Endothelial cell of umbilical vein (primary cell): ENCODE data around the gene HOXA3. TPM values are rescaled to one million over a fixed set of nuclear protein-coding genes. Genes with fewer than 3 reads are reported as not detected.

Source experiments
- BruUV-seq: library from RNA; stranded (reverse); fragments of 400-500 nt; replicated peaks from 2 replicates; lab custom pipeline; 2021; lab: Mats Ljungman, UMichigan
- CTCF ChIA-PET: fragments of 300-600, 350-600 bp; sonication (Branson Sonifier 250); formaldehyde crosslinking; loops from one replicate; lab custom pipeline; 2021; ENCODE audit warnings: antibody characterized with exemption, inconsistent platforms; lab: Charles Lee
- POLR2A ChIA-PET: fragments of 300-600, 350-600 bp; sonication (Branson Sonifier 250); formaldehyde crosslinking; loops from one replicate; lab custom pipeline; 2021; ENCODE audit warnings: antibody characterized with exemption, inconsistent platforms; lab: Charles Lee
- DNase-seq: peaks from one replicate; pipeline ENCODE4 v3.0.0-alpha.2; 2011; ENCODE audit warnings: low read depth, low spot score
- FAIRE-seq: peaks from 2 replicates; lab custom pipeline; 2011; peaks lifted over from hg19 to GRCh38; lab: Jason Lieb, UNC
- H2AFZ ChIP-seq: 2 replicates; pipeline ENCODE4 v1.6.0; 2012; ENCODE audit warnings: low read depth, low read length, control low read depth, inconsistent platforms
- H3K27ac ChIP-seq: 2 replicates; pipeline ENCODE4 v1.5.1; 2011; ENCODE audit warnings: low read depth, mild to moderate bottlenecking, control low read depth, low read length, moderate library complexity; ENCODE audit not compliant: insufficient read depth
- H3K27me3 ChIP-seq, 2 experiments: 2 replicates each; pipeline versions ENCODE4 v1.6.0 to v1.6.1; 2011; ENCODE audit warnings: low read length in 2 of 2, mixed read lengths in 1 of 2; ENCODE audit not compliant: control insufficient read depth in 2 of 2, insufficient read depth in 2 of 2
- H3K36me3 ChIP-seq, 2 experiments: 2 replicates in 1 of 2; 3 replicates in 1 of 2; pipeline ENCODE4 v1.5.1; 2011; ENCODE audit warnings: low read length in 2 of 2, mild to moderate bottlenecking in 1 of 2, moderate library complexity in 1 of 2; ENCODE audit not compliant: control insufficient read depth in 2 of 2, insufficient read depth in 2 of 2; ENCODE audit errors: extremely low read depth in 1 of 2
- H3K4me1 ChIP-seq: 3 replicates; pipeline ENCODE4 v1.5.1; 2011; ENCODE audit warnings: mild to moderate bottlenecking, low read length; ENCODE audit not compliant: control insufficient read depth, insufficient read depth; ENCODE audit errors: extremely low read depth
- H3K4me2 ChIP-seq: 2 replicates; pipeline ENCODE4 v1.6.1; 2011; ENCODE audit warnings: low read length, control low read depth, mixed read lengths; ENCODE audit not compliant: insufficient read depth
- H3K4me3 ChIP-seq, 3 experiments: fragments of 200-600 bp in 1 of 3; sonication (generic), shearing (Covaris generic) in 1 of 3; replicated peaks in 1 of 3; 2 replicates each; pipeline ENCODE4 v1.5.1; 2011 to 2016; ENCODE audit warnings: control low read depth in 3 of 3, low read length in 3 of 3, mild to moderate bottlenecking in 2 of 3, inconsistent platforms in 1 of 3, low read depth in 1 of 3, moderate library complexity in 1 of 3; ENCODE audit not compliant: insufficient read depth in 1 of 3
- H3K79me2 ChIP-seq: 2 replicates; pipeline ENCODE4 v1.6.0; 2012; ENCODE audit warnings: low read length, inconsistent platforms; ENCODE audit not compliant: control insufficient read depth, insufficient read depth
- H3K9ac ChIP-seq: replicated peaks from 2 replicates; pipeline ENCODE3; 2011; ENCODE audit warnings: low read length, control low read depth; ENCODE audit not compliant: insufficient read depth; ENCODE audit errors: extremely low read depth
- H3K9me1 ChIP-seq: replicated peaks from 3 replicates; pipeline ENCODE4 v1.6.0; 2011; ENCODE audit warnings: mild to moderate bottlenecking, low read length; ENCODE audit not compliant: control insufficient read depth, insufficient read depth; ENCODE audit errors: extremely low read depth
- H3K9me3 ChIP-seq: replicated peaks from 2 replicates; pipeline ENCODE4 v1.5.1; 2012; ENCODE audit warnings: low read length, inconsistent platforms; ENCODE audit not compliant: control insufficient read depth, insufficient read depth
- H4K20me1 ChIP-seq: replicated peaks from 2 replicates; pipeline ENCODE3; 2011; ENCODE audit warnings: mild to moderate bottlenecking, low read length; ENCODE audit not compliant: control insufficient read depth, insufficient read depth; ENCODE audit errors: extremely low read depth
- CTCF ChIP-seq, 2 donors: IDR thresholded peaks; 1 replicate in 1 of 2; 2 replicates in 1 of 2; pipeline ENCODE4 v1.5.1; 2011; ENCODE audit warnings: low read length in 2 of 2, mild to moderate bottlenecking in 2 of 2, moderate library complexity in 2 of 2, control low read depth in 1 of 2, inconsistent platforms in 1 of 2, low read depth in 1 of 2; ENCODE audit not compliant: insufficient read depth in 1 of 2; ENCODE audit errors: extremely low read depth in 1 of 2
- EZH2 ChIP-seq: IDR thresholded peaks from 2 replicates; pipeline ENCODE4 v1.6.1; 2012; ENCODE audit warnings: borderline replicate concordance, low read depth, mild to moderate bottlenecking, moderate library complexity, low read length, inconsistent platforms; ENCODE audit not compliant: severe bottlenecking
- FOS ChIP-seq: IDR thresholded peaks from 2 replicates; pipeline ENCODE4 v1.6.1; 2011; ENCODE audit warnings: mild to moderate bottlenecking, low read length, moderate library complexity, borderline replicate concordance; ENCODE audit not compliant: insufficient read depth
- GATA2 ChIP-seq: IDR thresholded peaks from 2 replicates; pipeline ENCODE4 v1.7.0; 2011; ENCODE audit warnings: low read depth, mild to moderate bottlenecking, moderate library complexity, mixed read lengths, low read length; ENCODE audit not compliant: insufficient read length, insufficient read depth
- JUN ChIP-seq: IDR thresholded peaks from 2 replicates; pipeline ENCODE4 v1.6.1; 2011; ENCODE audit warnings: borderline replicate concordance, low read depth; ENCODE audit not compliant: insufficient read length, insufficient read depth
- MAX ChIP-seq: IDR thresholded peaks from 2 replicates; pipeline ENCODE4 v1.6.1; 2011; ENCODE audit not compliant: insufficient read depth, insufficient read length
- MYC ChIP-seq: IDR thresholded peaks from one replicate; pipeline ENCODE4 v1.6.1; 2011; ENCODE audit warnings: mild to moderate bottlenecking, low read depth, low read length
- POLR2A ChIP-seq: IDR thresholded peaks from 2 replicates; pipeline ENCODE4 v1.6.1; 2012; ENCODE audit warnings: low read depth, mild to moderate bottlenecking, control low read depth, low read length
- POLR2AphosphoS5 ChIP-seq: IDR thresholded peaks from 2 replicates; pipeline ENCODE4 v1.6.1; 2012; ENCODE audit warnings: low read depth, mild to moderate bottlenecking, control low read depth, low read length, moderate library complexity; ENCODE audit not compliant: insufficient read depth
- dilution Hi-C: fragments of 300-500 bp; cut with MboI; formaldehyde crosslinking; loops from one replicate; pipeline ENCODE4 v1.15.0; 2019; ENCODE audit warnings: low sequenced_read_pairs; ENCODE audit not compliant: extremely low pct_ligation_motif_present
- intact Hi-C: fragments of 100-400 bp; cut with micrococcal nuclease; formaldehyde crosslinking; loops from one replicate; pipeline ENCODE4 v1.10.0; 2022
- polyA plus RNA-seq, 4 experiments: library from polyadenylated mRNA; depleted of rRNA in 3 of 4; stranded (reverse) in 3 of 4; unstranded in 1 of 4; fragments of >200 nt; gene quantifications; 2 replicates each; pipeline versions ENCODE4 v1.2.1 to v1.2.3, GENCODE V29; 2011 to 2012; ENCODE audit warnings: missing spikeins in 1 of 4
- total RNA-seq: library from RNA; stranded (reverse); gene quantifications from 2 replicates; pipeline ENCODE4 v1.2.3, GENCODE V29; 2021

The HOXA3 gene
- total and polyA plus RNA-seq, 2 donors (not counting 3 experiments of a cell fraction or from before 2014, with no cell fraction given): 4.7 to 14.0 TPM

- intact Hi-C loops: loop anchor here (1.0 to 5.0 kb wide), 3 partner anchors 7 to 1327 kb away; no protein-coding TSS in a partner anchor
- Histone ChIP-seq H3K9me3 (no peaks in the 10 kb centered on the region), H3K9ac (peak overlapping the region; percentile 88), H3K27me3 (no peaks in the 10 kb centered on the region), H3K36me3 (no peaks in the 10 kb centered on the region), H3K9me1 (no peaks in the 10 kb centered on the region), H4K20me1 (no peaks in the 10 kb centered on the region), H3K27ac (peak overlapping the region; percentile 90), H2AFZ (peak overlapping the region; percentile 23), H3K4me1 (peaks cover 67% of the 10 kb centered on the region), H3K4me2 (peak overlapping the region; percentile 82), H3K79me2 (peaks cover 75% of the 10 kb centered on the region), H3K4me3 (peak overlapping the region; percentile 82 to 91 (median 84))
- TF ChIP-seq GATA2 (no peak), POLR2AphosphoS5 (no peak), CTCF (IDR thresholded peaks at IDR 0.05; ENCODE audit: extremely low read depth in 1 of 2, insufficient read depth in 1 of 2, low read depth in 1 of 2, low read length in 2 of 2) (no peak), FOS (no peak), POLR2A (no peak), MYC (no peak), MAX (no peak), JUN (no peak), EZH2 (no peak)
- DNase-seq: peak; percentile 47
- FAIRE-seq: peak; percentile 52
- CTCF ChIA-PET: interaction anchor here (0.9 to 6.0 kb wide), 9 partner anchors 11 to 909 kb away, joined by 3 to 49 read pairs (median 5); partner anchors contain the start of gene HOXA10
- POLR2A ChIA-PET: interaction anchor here (0.6 to 2.0 kb wide), 6 partner anchors 8 to 67 kb away, joined by 3 to 8 read pairs (median 6); no protein-coding TSS in a partner anchor
- TSS peak; percentile 17 for BruUV-seq
- dilution Hi-C loops: no loop called here
Observed at GRCh38 chr7:27184337-27185012, 32.1 kb upstream of the HOXA3 start.
